Measurements from ENCODE around the gene CDH1.

DNA sequence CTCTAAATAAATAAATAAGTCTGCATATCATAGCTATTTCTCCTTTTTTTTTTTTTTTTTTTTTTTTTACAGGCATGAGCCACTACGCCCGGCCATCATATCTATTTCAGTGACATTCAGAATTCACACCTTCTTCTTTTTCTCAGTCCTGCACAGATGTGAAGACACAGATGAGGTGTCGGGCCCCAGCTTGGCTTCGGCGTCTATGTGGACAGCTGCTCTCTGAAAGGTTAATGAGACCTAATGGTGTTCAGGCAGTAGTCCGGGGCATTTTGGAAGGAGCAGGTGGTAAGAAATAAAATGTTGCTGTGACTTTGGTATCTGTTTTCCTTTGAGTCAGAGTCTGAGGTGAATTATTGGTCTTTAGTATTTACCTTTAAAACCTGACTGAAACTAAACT, 129.8 kb downstream of the CDH1 start:
- TF ChIP-seq POLR2A (IDR thresholded peaks at IDR 0.05) (no peak), CTCF (IDR thresholded peaks at IDR 0.05) (no peak)

All from heart left ventricle (tissue), 13 donors.